KMS-11 (cell line): Measurements from ENCODE around the gene ABCA10.

Experiments
- H2AFZ ChIP-seq: fragments of 200-600 bp; sonication (generic); 2 replicates; pipeline ENCODE4 v1.6.1; 2016; ENCODE audit warnings: antibody characterized with exemption, mixed run types, low read depth
- H3K27ac ChIP-seq: fragments of 200-600 bp; sonication (generic); 2 replicates; pipeline ENCODE4 v1.6.1; 2016; ENCODE audit warnings: mild to moderate bottlenecking, mixed run types
- H3K27me3 ChIP-seq: fragments of 200-600 bp; sonication (generic); 2 replicates; pipeline ENCODE4 v1.6.1; 2017; ENCODE audit warnings: mild to moderate bottlenecking, low read depth, mixed run types, moderate library complexity; ENCODE audit not compliant: insufficient read depth
- H3K36me3 ChIP-seq: fragments of 200-600 bp; sonication (generic); 2 replicates; pipeline ENCODE4 v1.6.1; 2017; ENCODE audit warnings: mild to moderate bottlenecking, mixed run types; ENCODE audit not compliant: insufficient read depth
- H3K4me1 ChIP-seq: fragments of 200-600 bp; sonication (generic); 2 replicates; pipeline ENCODE4 v1.6.1; 2016; ENCODE audit warnings: mild to moderate bottlenecking, low read depth, mixed run types; ENCODE audit not compliant: poor library complexity, severe bottlenecking
- H3K4me2 ChIP-seq: fragments of 200-600 bp; sonication (generic); 2 replicates; pipeline ENCODE4 v1.7.0; 2016; ENCODE audit warnings: mild to moderate bottlenecking, mixed run types
- H3K4me3 ChIP-seq: fragments of 200-600 bp; sonication (generic); IDR thresholded peaks from 2 replicates; pipeline ENCODE4 v1.6.1; 2017; ENCODE audit warnings: low read depth, low read length, mixed read lengths; ENCODE audit not compliant: insufficient read depth
- H3K79me2 ChIP-seq: fragments of 200-600 bp; sonication (generic); 2 replicates; pipeline ENCODE4 v1.6.1; 2016; ENCODE audit warnings: low read depth, mixed run types; ENCODE audit not compliant: insufficient read depth
- H3K9ac ChIP-seq: fragments of 200-600 bp; sonication (generic); 2 replicates; pipeline ENCODE4 v1.6.1; 2016; ENCODE audit warnings: mild to moderate bottlenecking, mixed run types
- H4K20me1 ChIP-seq: fragments of 200-600 bp; sonication (generic); 2 replicates; pipeline ENCODE4 v1.6.1; 2016; ENCODE audit warnings: mild to moderate bottlenecking, mixed run types; ENCODE audit not compliant: insufficient read depth
- TF ChIP-seq, protein P1 (sequence below): fragments of 200-600 bp; sonication (generic); conservative IDR thresholded peaks from 2 replicates; pipeline ENCODE4 v1.6.1; 2017; ENCODE audit warnings: low read depth, mild to moderate bottlenecking, antibody characterized with exemption, low read length, moderate library complexity, mixed read lengths

The ABCA10 gene

DNA sequence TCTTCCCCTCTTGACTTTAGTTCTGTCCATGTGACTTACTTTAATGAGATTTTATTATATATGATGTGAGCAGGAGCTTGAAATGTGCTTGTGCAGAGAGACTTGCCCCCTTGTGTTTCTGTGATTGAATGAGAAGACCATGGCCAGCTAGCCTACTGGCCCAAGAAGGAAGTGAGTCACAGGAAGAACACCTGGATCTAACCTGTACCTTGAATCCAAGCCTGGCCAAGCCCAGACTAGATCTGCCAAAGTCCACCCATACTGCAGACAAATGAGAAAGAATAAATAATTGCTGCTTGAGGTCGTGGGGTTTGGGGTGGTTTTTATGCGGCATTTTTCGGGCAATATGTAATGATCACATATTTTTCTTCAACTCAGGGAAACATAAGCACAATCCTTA is 9.6 kb downstream of the ABCA10 start:
- TF ChIP-seq, protein P1, sequence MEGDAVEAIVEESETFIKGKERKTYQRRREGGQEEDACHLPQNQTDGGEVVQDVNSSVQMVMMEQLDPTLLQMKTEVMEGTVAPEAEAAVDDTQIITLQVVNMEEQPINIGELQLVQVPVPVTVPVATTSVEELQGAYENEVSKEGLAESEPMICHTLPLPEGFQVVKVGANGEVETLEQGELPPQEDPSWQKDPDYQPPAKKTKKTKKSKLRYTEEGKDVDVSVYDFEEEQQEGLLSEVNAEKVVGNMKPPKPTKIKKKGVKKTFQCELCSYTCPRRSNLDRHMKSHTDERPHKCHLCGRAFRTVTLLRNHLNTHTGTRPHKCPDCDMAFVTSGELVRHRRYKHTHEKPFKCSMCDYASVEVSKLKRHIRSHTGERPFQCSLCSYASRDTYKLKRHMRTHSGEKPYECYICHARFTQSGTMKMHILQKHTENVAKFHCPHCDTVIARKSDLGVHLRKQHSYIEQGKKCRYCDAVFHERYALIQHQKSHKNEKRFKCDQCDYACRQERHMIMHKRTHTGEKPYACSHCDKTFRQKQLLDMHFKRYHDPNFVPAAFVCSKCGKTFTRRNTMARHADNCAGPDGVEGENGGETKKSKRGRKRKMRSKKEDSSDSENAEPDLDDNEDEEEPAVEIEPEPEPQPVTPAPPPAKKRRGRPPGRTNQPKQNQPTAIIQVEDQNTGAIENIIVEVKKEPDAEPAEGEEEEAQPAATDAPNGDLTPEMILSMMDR, result no peak
- no peak overlapping the region for H3K9ac ChIP-seq

DNA sequence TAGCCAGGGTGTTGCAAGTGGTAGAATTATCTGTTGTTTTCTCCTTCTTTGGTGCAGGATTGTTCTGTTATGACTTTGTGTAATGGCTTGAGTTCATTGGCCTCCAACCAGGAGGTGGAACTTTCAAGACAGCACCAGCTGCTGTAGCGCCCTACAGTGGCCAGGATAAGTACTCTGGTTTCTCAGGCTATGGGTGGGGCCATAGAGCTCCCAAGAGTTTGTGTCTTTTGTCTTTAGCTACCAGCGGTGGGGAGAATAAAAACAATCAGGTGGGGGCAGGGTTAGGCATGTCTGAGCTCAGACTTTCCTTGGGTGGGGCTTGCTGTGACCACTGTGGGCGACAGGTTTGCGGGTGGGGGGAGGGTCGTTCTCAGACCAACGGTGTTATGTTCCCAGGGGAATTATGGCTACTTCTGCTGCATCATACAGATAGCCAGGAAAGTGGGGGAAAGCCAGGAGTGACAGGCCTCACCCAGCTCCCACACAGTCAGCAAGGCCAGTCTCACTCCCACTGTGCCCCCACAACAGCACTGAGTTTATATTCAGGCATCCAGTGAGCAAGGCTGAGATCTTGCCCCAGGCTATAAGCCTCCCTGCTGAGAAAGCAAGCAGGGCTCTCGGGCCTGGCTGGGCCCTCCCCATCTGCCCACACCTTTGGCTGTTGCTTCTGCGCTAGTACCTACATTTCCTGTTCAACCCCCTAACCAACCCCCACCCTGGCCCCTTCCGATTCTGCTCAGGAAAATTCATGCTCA is 15.4 kb downstream of the ABCA10 start:
- Histone ChIP-seq H3K27ac (no peak overlapping the region), H3K79me2 (no peaks in the 10 kb centered on the region)
- TF ChIP-seq, protein P1, result no peak

More for the DNA sequence above, 9.6 kb downstream of the ABCA10 start:
- Histone ChIP-seq H4K20me1 (no peaks in the 10 kb centered on the region), H3K79me2 (no peaks in the 10 kb centered on the region), H3K4me1 (no peaks in the 10 kb centered on the region), H3K36me3 (no peaks in the 10 kb centered on the region), H3K27ac (no peak overlapping the region), H3K4me2 (no peak overlapping the region), H3K4me3 (no peak overlapping the region), H2AFZ (no peak overlapping the region), H3K27me3 (no peaks in the 10 kb centered on the region)

DNA sequence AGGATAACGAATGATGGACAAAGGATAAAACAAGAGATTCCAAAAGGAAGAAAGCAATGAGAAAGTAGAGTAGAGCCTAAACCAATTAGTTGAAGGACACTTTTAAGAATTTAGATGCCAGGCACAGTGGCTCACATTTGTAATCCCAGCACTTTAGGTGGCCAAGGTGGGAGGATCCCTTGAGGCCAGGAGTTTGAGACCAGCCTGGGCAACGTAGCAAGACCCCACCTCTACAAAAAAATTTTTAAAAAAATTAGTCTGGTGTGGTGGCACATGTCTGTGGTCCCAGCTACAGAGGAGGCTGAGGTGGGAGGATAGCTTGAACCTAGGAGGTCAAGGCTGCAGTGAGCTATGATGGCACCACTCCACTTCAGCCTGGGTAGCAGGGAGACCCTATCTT is 20.0 kb downstream of the ABCA10 start:
- H3K4me2 ChIP-seq, result no peak overlapping the region
- TF ChIP-seq, protein P1, result no peak
- H2AFZ ChIP-seq, result no peak overlapping the region
- H4K20me1 ChIP-seq, result no peaks in the 10 kb centered on the region
- no peaks in the 10 kb centered on the region for H3K36me3 ChIP-seq
- no peak overlapping the region for H3K4me3 ChIP-seq
- H3K27ac ChIP-seq, result no peak overlapping the region
- no peaks in the 10 kb centered on the region for H3K4me1 ChIP-seq
- no peaks in the 10 kb centered on the region for H3K79me2 ChIP-seq
- no peak overlapping the region for H3K9ac ChIP-seq
- no peaks in the 10 kb centered on the region for H3K27me3 ChIP-seq

More for the DNA sequence above, 15.4 kb downstream of the ABCA10 start:
- no peak overlapping the region for H3K4me2 ChIP-seq
- H3K9ac ChIP-seq, result no peak overlapping the region
- H2AFZ ChIP-seq, result no peak overlapping the region
- no peaks in the 10 kb centered on the region for H3K27me3 ChIP-seq
- no peaks in the 10 kb centered on the region for H4K20me1 ChIP-seq
- H3K4me1 ChIP-seq, result no peaks in the 10 kb centered on the region
- H3K4me3 ChIP-seq, result no peak overlapping the region
- no peaks in the 10 kb centered on the region for H3K36me3 ChIP-seq

DNA sequence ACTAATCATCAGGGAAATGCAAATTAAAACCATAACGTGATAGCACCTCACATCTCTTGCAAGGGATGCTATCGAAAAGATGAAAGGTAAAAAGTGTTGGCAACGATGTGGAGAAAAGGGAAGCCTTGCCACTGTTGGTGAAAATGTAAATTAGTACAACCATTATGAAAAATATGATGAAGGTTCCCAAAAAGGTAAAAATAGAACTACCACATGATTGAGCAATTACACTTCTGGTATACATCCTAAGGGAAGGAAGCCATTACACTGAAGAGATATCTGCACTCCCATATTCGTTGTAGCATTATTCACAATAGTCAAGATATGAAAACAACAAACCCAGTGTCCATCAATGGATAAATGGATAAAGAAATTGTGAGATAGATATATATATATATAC is 21.5 kb downstream of the ABCA10 start:
- Histone ChIP-seq H3K9ac (no peak overlapping the region), H3K27ac (no peak overlapping the region), H2AFZ (no peak overlapping the region), H4K20me1 (no peaks in the 10 kb centered on the region), H3K79me2 (no peaks in the 10 kb centered on the region), H3K4me2 (no peak overlapping the region), H3K27me3 (no peaks in the 10 kb centered on the region), H3K4me3 (no peak overlapping the region), H3K36me3 (no peaks in the 10 kb centered on the region), H3K4me1 (no peaks in the 10 kb centered on the region)
- TF ChIP-seq, protein P1, result no peak
